ENCODE measurements around the gene C9orf50. TPM values are rescaled to one million over a fixed set of nuclear protein-coding genes. Genes with fewer than 3 reads are reported as not detected.

The C9orf50 gene
- total and polyA plus RNA-seq, 2 donors (not counting 3 experiments of a cell fraction or from before 2014, with no cell fraction given): not detected

DNA sequence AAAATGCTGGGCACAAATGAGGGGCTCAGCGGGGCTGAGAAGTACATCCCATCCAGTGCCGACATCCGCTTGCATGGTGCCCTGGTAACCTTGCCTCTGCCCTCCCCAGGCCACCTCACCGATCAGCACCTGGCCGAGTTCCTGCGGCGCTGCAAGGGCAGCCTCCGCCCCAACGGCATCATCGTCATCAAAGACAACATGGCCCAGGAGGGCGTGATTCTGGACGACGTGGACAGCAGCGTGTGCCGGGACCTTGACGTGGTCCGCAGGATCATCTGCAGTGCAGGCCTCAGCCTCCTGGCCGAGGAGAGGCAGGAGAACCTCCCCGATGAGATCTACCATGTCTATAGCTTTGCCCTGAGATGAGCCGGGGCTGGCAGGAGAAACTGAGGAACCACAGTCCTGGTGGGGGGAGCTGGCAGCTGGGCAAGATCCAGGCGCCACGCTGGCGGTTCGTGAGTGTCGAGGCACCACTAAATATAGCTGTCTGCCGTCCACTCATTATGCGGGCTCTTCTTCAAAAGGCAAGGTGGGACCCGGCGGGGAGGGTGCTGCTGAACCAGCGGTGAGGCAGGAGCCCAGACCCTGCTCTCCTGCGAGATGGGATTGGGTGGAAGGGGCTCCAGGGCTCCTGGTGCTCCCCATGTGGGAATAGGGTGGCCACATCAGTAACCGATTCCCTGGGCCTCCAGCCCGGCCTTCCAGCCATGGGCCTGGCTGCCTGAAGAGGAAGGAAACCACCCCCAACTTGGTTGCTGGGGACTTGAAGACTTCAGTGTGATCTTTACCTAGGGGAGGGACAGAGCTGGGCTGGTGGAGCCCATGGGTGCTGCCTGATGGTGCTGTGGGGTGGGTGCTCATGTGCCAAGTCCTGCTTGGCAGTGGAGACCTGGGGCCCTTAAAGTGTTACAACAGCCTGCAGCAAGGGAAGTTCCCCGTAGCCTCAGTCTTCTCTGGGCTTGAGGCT is 14.5 kb upstream of the C9orf50 start:
- no TSS peak for BruUV-seq (replicated peaks)
- H3K36me3 ChIP-seq (ENCODE audit: control insufficient read depth in 2 of 2, extremely low read depth in 1 of 2, insufficient read depth in 2 of 2, low read length in 2 of 2): peaks cover 14 to 46% of the 10 kb centered on the region in 2 experiments
- H3K27me3 ChIP-seq (ENCODE audit: control insufficient read depth in 2 of 2, insufficient read depth in 2 of 2, low read length in 2 of 2): no peaks in the 10 kb centered on the region
- ChIA-PET CTCF (interaction anchor here (0.6 kb wide), 1 partner anchor 141 kb away, joined by 3 read pairs; no protein-coding TSS in a partner anchor), POLR2A (no interaction called here)
- peaks cover under 1% of the 10 kb centered on the region for H3K4me1 ChIP-seq (ENCODE audit: control insufficient read depth, extremely low read depth, insufficient read depth, low read length)
- H2AFZ ChIP-seq (ENCODE audit: low read depth, low read length): no peak overlapping the region
- DNase-seq (ENCODE audit: low read depth, low spot score): no peak
- no peak for FAIRE-seq
- H3K9me3 ChIP-seq (replicated peaks; ENCODE audit: control insufficient read depth, insufficient read depth, low read length): no peaks in the 10 kb centered on the region
- peaks cover 45% of the 10 kb centered on the region for H3K79me2 ChIP-seq (ENCODE audit: control insufficient read depth, insufficient read depth, low read length)
- no peak overlapping the region for H3K4me3 ChIP-seq (replicated peaks in 1 of 3; ENCODE audit: insufficient read depth in 1 of 3, low read depth in 1 of 3, low read length in 3 of 3)
- intact Hi-C loops (cut with micrococcal nuclease) (no loop called here), dilution Hi-C loops (cut with MboI; ENCODE audit: extremely low pct_ligation_motif_present, low sequenced_read_pairs) (no loop called here)
- TF ChIP-seq EZH2 (IDR thresholded peaks at IDR 0.05; ENCODE audit: borderline replicate concordance, low read depth, low read length, severe bottlenecking) (no peak), MYC (IDR thresholded peaks at IDR 0.05; ENCODE audit: low read depth, low read length) (no peak), POLR2A (IDR thresholded peaks at IDR 0.05; ENCODE audit: low read depth, low read length) (no peak), JUN (IDR thresholded peaks at IDR 0.05; ENCODE audit: borderline replicate concordance, insufficient read depth, insufficient read length, low read depth) (no peak), GATA2 (IDR thresholded peaks at IDR 0.05; ENCODE audit: insufficient read depth, insufficient read length, low read depth, low read length) (no peak), POLR2AphosphoS5 (IDR thresholded peaks at IDR 0.05; ENCODE audit: insufficient read depth, low read depth, low read length) (no peak), FOS (IDR thresholded peaks at IDR 0.05; ENCODE audit: borderline replicate concordance, insufficient read depth, low read length) (no peak)
- TF ChIP-seq, protein P1, sequence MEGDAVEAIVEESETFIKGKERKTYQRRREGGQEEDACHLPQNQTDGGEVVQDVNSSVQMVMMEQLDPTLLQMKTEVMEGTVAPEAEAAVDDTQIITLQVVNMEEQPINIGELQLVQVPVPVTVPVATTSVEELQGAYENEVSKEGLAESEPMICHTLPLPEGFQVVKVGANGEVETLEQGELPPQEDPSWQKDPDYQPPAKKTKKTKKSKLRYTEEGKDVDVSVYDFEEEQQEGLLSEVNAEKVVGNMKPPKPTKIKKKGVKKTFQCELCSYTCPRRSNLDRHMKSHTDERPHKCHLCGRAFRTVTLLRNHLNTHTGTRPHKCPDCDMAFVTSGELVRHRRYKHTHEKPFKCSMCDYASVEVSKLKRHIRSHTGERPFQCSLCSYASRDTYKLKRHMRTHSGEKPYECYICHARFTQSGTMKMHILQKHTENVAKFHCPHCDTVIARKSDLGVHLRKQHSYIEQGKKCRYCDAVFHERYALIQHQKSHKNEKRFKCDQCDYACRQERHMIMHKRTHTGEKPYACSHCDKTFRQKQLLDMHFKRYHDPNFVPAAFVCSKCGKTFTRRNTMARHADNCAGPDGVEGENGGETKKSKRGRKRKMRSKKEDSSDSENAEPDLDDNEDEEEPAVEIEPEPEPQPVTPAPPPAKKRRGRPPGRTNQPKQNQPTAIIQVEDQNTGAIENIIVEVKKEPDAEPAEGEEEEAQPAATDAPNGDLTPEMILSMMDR (IDR thresholded peaks at IDR 0.05; ENCODE audit: extremely low read depth in 1 of 2, insufficient read depth in 1 of 2, low read depth in 1 of 2, low read length in 2 of 2): no peak
- TF ChIP-seq, protein P2, sequence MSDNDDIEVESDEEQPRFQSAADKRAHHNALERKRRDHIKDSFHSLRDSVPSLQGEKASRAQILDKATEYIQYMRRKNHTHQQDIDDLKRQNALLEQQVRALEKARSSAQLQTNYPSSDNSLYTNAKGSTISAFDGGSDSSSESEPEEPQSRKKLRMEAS (IDR thresholded peaks at IDR 0.05; ENCODE audit: insufficient read depth, insufficient read length): no peak
- no peak overlapping the region for H3K4me2 ChIP-seq (ENCODE audit: insufficient read depth, low read length)
- H3K9me1 ChIP-seq (replicated peaks; ENCODE audit: control insufficient read depth, extremely low read depth, insufficient read depth, low read length): no peaks in the 10 kb centered on the region
- H3K27ac ChIP-seq (ENCODE audit: insufficient read depth, low read depth, low read length): no peak overlapping the region
- no peaks in the 10 kb centered on the region for H4K20me1 ChIP-seq (replicated peaks; ENCODE audit: control insufficient read depth, extremely low read depth, insufficient read depth, low read length)
- H3K9ac ChIP-seq (replicated peaks; ENCODE audit: extremely low read depth, insufficient read depth, low read length): no peak overlapping the region
